Large intestine (tissue), 3 donors: ENCODE data around the gene LRRFIP1. TPM values are rescaled to one million over a fixed set of nuclear protein-coding genes. Genes with fewer than 3 reads are reported as not detected.
"Not testable (repeated sequence)": the region's sequence is repeated elsewhere in the genome, so short reads cannot be mapped to it uniquely, and the experiment has no call there.

Source experiments
- DNase-seq, 2 donors: peaks; one replicate each; pipeline versions ENCODE4 v3.0.0 to v3.0.0-alpha.2; 2013
- H3K27ac ChIP-seq: one replicate; pipeline ENCODE4 v1.5.1; 2013; ENCODE audit warnings: low read length
- H3K27me3 ChIP-seq: 2 replicates; pipeline ENCODE4 v1.6.1; 2013; ENCODE audit warnings: low read length; ENCODE audit not compliant: control insufficient read depth, insufficient read depth
- H3K36me3 ChIP-seq: 2 replicates; pipeline ENCODE4 v1.6.1; 2013; ENCODE audit warnings: low read length; ENCODE audit not compliant: control insufficient read depth, insufficient read depth
- H3K4me1 ChIP-seq: one replicate; pipeline ENCODE4 v1.6.1; 2013; ENCODE audit warnings: low read length; ENCODE audit not compliant: control insufficient read depth, insufficient read depth
- H3K4me3 ChIP-seq: one replicate; pipeline ENCODE4 v1.5.1; 2013; ENCODE audit warnings: low read length
- H3K9me3 ChIP-seq: one replicate; pipeline ENCODE4 v1.6.1; 2013; ENCODE audit warnings: mild to moderate bottlenecking, low read depth, low read length, moderate library complexity; ENCODE audit not compliant: control insufficient read depth
- WGBS: methylation state at CpG from one replicate; pipeline ENCODE4 v1.1.5; 2013; ENCODE audit warnings: low lambda C conversion rate; ENCODE audit not compliant: insufficient coverage; 5-methylcytosine and 5-hydroxymethylcytosine counted together
- polyA plus RNA-seq: library from polyadenylated mRNA; unstranded; fragments of 120-200 nt; gene quantifications from one replicate; pipeline ENCODE4 v1.2.1, GENCODE V29; 2013

Gene LRRFIP1
- polyA plus RNA-seq, 1 donor = 65.4 TPM

DNA sequence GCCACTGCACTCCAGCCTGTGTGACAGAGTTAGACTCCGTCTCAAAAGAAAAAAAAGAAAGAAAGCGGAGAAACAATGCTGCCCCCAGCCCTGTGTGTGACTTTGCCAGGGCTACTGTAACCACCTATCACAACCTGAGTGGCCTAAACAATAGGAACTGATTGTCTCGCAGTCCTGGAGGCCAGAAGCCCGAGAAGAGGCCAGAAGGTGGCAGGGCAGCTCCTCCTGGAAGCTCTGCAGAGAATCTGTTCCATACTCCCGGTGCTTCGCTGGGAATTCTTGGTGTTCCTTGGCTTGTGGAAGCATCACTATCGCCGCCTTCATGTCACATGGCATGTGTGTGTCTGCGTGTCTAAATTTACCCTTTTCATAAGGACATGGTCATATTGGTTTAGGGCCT lies 22.4 kb upstream of the LRRFIP1 start:
- Histone ChIP-seq H3K36me3 (no peaks in the 10 kb centered on the region), H3K4me3 (no peak overlapping the region), H3K4me1 (peaks cover 38% of the 10 kb centered on the region), H3K27ac (no peak overlapping the region), H3K9me3 (peaks cover 3% of the 10 kb centered on the region), H3K27me3 (no peaks in the 10 kb centered on the region)
- 90% methylated on average over 2 of the region's 9 CpGs for WGBS
- peak in 1 of 2 donors; percentile 22 for DNase-seq

DNA sequence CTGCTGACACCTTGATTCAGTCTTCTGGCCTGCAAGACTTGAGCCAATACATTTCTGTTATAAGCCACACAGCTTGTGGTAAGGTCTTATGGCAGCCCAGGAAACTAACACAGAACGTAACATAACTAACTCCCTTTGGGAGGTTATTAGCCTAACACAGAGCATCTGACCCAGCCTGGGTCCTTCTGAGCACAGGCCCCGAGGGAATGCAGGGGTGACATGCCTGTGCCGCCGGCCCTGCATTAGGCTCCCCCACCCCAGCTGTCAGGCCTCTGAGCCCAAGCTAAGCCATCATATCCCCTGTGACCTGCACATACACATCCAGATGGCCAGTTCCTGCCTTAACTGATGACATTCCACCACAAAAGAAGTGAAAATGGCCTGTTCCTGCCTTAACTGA lies 20.9 kb upstream of the LRRFIP1 start:
- H3K9me3 ChIP-seq, H3K27ac ChIP-seq, DNase-seq, H3K27me3 ChIP-seq, H3K36me3 ChIP-seq, H3K4me3 ChIP-seq: not testable (repeated sequence)
- no CpG with 5 or more reads among the region's 4 CpGs for WGBS
- peaks cover 25% of the 10 kb centered on the region for H3K4me1 ChIP-seq

DNA sequence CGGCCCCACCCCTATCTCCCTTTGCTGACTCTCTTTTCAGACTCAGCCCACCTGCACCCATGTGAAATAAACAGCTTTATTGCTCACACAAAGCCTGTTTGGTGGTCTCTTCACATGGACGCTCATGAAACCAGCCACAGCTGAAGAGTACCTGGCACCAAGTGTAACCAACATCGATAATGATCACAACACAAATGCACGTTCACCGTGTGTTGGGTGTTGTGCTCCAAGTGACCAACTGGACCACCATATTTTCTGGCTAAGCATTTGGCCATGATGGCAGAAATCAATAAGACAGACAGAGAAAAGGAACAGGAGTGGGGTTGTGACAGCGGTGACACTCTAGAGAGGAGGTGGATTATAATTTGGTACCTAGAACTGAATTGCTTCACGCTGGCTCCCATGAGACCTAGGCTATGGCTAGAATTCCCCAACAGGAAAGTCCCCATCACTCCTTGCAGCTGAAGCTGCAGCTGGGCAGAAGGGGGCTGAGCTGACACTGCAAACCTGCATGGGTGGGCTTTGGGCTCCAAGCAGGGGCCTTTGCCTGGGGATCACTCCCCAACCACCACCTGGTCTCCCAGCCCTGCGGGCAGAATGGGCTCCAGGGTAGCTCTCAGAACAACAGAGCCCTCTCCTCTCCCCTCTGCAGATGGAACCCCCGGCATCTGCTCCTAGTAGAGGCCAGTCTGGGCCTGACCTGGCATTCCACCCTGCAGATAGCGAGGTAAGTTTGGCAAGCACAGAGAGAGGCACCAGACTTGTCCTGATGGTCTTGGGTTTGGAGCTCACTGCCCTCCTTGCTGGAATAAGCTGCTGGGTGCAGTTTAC lies 14.6 kb upstream of the LRRFIP1 start:
- Histone ChIP-seq H3K9me3 (no peaks in the 10 kb centered on the region), H3K4me3 (no peak overlapping the region), H3K27me3 (peaks cover 8% of the 10 kb centered on the region), H3K36me3 (no peaks in the 10 kb centered on the region), H3K27ac (no peak overlapping the region), H3K4me1 (peaks cover 31% of the 10 kb centered on the region)
- 100% methylated on average over 1 of the region's 10 CpGs for WGBS
- no peak for DNase-seq

DNA sequence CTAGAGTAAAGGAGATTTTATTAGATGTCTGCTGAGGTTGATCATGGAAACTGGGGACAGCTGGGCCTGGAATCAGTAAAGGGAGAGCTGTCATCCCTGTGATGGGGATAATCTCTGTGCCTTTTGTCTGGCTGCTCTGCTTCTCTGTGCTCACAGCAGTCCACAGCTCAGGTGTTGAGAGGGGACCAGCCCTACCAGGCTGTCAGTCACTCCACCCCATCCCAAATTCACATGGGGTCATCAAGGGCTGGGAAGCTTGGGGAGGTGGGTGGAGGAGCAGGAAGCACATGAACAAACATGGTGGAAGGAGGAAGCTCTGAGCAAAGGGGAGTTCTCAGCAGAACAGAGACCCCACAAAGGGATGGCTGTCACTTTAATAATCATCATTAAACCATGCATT lies 13.7 kb upstream of the LRRFIP1 start:
- H3K27ac ChIP-seq = peak overlapping the region; percentile 62

DNA sequence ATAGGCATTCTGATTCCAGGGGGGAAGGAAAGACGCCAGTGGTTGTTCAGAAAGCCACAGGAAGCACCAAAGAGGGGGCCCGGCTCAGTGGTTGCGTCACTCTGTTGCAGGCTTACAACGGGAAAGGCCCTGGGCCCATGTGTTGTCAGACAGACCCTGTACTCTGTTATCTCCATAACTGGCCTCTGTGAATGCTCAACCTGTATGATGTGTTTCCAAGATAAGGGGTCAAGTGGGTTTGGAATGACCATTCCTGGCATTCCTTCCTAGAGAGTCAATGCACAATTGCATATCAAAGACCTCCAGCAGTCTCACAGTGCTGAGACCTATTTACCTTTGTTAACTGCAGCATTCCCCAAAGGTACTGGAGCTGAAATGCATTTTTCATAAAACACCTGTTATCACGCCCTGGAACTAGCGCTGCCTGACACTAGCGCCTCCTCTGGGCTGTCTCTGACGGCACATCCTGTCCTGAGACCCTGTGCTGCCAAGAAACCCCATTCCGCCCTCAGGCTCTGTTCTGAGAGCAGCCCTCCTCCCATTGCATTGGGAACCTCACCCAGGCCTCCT lies 13.2 kb upstream of the LRRFIP1 start:
- Histone ChIP-seq H3K9me3 (no peaks in the 10 kb centered on the region), H3K4me1 (peaks cover 31% of the 10 kb centered on the region), H3K27ac (peak overlapping the region; percentile 62), H3K36me3 (no peaks in the 10 kb centered on the region), H3K27me3 (peaks cover 8% of the 10 kb centered on the region), H3K4me3 (no peak overlapping the region)
- no CpG with 5 or more reads among the region's 9 CpGs for WGBS
- peak; percentile 70 for DNase-seq

More for the DNA sequence above, 13.7 kb upstream of the LRRFIP1 start:
- Histone ChIP-seq H3K9me3 (no peaks in the 10 kb centered on the region), H3K27me3 (peaks cover 8% of the 10 kb centered on the region), H3K4me3 (no peak overlapping the region), H3K36me3 (no peaks in the 10 kb centered on the region), H3K4me1 (peaks cover 31% of the 10 kb centered on the region)
- no peak for DNase-seq

DNA sequence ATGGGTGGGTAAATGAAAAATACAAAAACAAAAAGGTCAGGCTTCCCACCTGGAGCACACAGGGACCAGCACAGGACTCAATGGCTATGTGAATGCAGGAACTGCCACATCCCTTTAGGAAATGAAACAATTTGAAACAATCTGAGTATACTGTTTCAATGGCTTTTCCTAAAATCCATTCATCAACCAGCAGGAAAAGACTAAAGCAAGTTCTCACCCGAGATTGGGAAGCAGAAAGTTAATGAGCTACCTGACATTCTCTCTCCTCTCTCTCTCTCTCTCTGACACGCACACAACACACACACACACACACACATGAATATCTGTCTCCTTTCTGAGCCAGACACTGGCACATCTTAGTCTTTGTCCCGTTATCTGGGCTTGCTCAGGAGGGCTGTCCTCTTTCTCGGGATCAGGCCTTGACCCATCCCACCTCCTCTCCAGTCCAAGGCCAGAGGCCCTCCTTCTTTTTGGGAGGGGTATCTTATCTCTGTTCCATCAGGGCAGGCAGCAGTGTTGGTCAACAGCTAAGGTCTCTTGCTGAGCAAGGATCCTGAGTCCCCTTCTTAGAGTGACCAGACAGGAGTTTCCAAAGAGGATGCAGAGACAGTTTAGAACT lies 11.6 kb upstream of the LRRFIP1 start:
- DNase-seq = no peak
- Histone ChIP-seq H3K9me3 (no peaks in the 10 kb centered on the region), H3K27me3 (peaks cover 8% of the 10 kb centered on the region), H3K4me1 (peaks cover 31% of the 10 kb centered on the region), H3K4me3 (no peak overlapping the region), H3K36me3 (no peaks in the 10 kb centered on the region), H3K27ac (peak overlapping the region; percentile 50)
- no CpG with 5 or more reads among the region's 4 CpGs for WGBS

DNA sequence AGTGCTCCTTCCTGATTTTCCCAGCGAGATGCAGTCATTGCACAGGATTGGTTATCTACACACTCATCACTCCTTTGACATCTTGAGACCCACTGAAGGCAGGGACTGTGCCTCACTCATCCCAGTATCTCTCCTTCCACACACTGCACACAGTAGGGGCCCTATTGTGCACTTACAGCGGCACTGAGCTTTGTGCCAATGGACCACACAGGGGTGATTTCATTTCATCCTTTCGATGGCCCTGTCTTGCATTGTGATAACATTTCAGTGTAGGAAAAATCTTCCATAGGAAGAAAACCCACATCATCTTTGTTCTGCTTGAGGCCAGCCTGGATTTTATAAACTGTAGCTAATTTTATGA lies 11.0 kb upstream of the LRRFIP1 start:
- Histone ChIP-seq H3K4me3 (no peak overlapping the region), H3K4me1 (peaks cover 31% of the 10 kb centered on the region), H3K9me3 (no peaks in the 10 kb centered on the region), H3K27ac (peak overlapping the region; percentile 50), H3K27me3 (peaks cover 8% of the 10 kb centered on the region), H3K36me3 (no peaks in the 10 kb centered on the region)
- no CpG with 5 or more reads among the region's 3 CpGs for WGBS
- DNase-seq = no peak

DNA sequence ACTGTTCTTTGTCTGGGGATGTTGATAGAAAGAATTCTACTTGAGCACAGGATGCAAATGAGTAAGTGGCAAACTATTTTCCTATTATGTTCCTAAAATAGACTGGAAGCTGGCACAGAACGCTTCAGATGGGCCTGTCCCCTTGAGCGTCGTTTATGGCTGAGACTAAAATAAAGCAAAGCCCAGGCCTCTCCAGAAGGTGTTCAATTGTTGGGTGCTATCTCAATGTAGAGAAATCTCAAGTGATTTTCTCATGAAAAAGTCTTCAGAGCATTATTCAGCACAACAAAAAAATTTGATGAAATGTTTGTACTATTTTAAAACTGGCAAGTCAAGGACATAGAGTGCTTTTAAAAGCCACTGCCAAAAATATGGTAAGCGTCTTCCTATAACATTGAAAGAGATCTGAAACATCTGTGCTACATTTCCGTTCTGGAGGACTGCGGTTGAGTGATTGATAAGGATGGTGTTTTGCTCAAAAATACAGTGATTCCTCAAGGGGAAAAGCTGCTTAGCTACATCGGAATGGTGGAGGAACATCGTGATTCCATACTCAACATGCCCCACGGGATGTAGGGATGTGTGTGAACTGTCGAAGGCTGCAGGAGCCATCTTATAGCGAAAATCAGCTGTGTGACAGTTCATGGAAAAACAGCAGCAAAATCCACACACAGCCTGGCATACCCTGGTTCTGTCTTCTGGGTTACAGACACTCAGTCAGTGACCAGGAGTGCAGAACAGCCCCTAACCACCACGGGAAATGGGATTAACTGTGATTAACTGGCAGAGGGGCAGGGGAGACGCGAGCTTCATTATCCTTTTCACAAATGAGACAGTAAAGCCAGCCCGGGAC lies 10.4 kb upstream of the LRRFIP1 start:
- H3K27ac ChIP-seq = peak overlapping the region; percentile 16
- H3K4me3 ChIP-seq = no peak overlapping the region
- DNase-seq = peak in 1 of 2 donors; percentile 26
- WGBS = 69% methylated on average over 3 of the region's 15 CpGs
- H3K4me1 ChIP-seq = peaks cover 31% of the 10 kb centered on the region
- H3K27me3 ChIP-seq = peaks cover 8% of the 10 kb centered on the region
- H3K9me3 ChIP-seq = no peaks in the 10 kb centered on the region
- no peaks in the 10 kb centered on the region for H3K36me3 ChIP-seq

DNA sequence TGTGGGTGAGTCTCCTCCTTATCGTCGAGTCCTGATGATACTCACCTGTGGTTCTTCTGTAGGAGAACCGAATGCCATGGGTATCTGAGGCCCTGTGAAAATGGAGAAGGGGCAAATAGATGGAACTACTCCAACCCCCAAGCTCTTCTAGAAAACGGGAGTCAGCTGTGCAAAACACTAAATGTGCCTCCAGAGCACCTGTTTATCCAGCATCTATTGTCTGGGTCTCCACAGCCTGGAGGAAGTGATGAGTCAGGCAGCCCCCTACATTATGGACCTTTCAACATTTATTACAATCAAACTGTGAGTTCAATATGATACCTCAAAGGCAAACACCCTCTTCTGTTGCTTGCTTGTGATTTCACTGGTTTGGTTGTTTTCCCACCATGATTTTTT lies 9.8 kb upstream of the LRRFIP1 start:
- Histone ChIP-seq H3K27me3 (peaks cover 8% of the 10 kb centered on the region), H3K4me3 (no peak overlapping the region), H3K9me3 (no peaks in the 10 kb centered on the region), H3K4me1 (peaks cover 31% of the 10 kb centered on the region), H3K36me3 (no peaks in the 10 kb centered on the region), H3K27ac (no peak overlapping the region)
- no peak for DNase-seq
- no CpG with 5 or more reads among the region's 4 CpGs for WGBS

DNA sequence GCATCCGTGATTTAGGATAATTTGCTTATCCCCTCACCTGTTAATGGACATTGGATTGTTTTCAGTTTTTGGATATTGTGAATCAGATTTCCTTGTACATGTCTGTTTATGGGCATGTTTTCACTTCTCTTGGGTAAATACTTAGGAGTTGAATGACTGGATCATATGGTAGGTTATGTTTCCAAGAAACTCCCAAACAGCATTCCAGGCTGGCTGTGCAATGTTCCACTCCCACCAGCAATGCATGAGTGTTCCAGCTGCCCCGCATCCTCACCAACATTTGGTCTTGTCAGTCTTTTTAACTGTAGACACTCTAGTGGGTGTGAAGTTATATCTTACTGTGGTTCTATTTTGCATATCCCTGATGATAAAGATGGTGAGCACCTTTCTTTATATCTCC lies 8.9 kb upstream of the LRRFIP1 start:
- Histone ChIP-seq H3K9me3 (no peaks in the 10 kb centered on the region), H3K36me3 (no peaks in the 10 kb centered on the region), H3K4me1 (peaks cover 31% of the 10 kb centered on the region), H3K4me3 (no peak overlapping the region), H3K27ac (no peak overlapping the region), H3K27me3 (peaks cover 8% of the 10 kb centered on the region)
- DNase-seq = no peak
- no CpG with 5 or more reads among the region's 2 CpGs for WGBS
